HG02870 (cell line): Measurements from ENCODE around the gene MSLN.
A peak's percentile ranks its signal among the peaks of the same experiment; 100 is the strongest.

Experiments used
- ATAC-seq: cut with Tn5 transposase; IDR thresholded peaks from one replicate; pipeline ENCODE4 v1.9.1; 2021; ENCODE audit warnings: mild to moderate bottlenecking, moderate library complexity; ENCODE audit not compliant: unreplicated experiment

Gene MSLN

DNA sequence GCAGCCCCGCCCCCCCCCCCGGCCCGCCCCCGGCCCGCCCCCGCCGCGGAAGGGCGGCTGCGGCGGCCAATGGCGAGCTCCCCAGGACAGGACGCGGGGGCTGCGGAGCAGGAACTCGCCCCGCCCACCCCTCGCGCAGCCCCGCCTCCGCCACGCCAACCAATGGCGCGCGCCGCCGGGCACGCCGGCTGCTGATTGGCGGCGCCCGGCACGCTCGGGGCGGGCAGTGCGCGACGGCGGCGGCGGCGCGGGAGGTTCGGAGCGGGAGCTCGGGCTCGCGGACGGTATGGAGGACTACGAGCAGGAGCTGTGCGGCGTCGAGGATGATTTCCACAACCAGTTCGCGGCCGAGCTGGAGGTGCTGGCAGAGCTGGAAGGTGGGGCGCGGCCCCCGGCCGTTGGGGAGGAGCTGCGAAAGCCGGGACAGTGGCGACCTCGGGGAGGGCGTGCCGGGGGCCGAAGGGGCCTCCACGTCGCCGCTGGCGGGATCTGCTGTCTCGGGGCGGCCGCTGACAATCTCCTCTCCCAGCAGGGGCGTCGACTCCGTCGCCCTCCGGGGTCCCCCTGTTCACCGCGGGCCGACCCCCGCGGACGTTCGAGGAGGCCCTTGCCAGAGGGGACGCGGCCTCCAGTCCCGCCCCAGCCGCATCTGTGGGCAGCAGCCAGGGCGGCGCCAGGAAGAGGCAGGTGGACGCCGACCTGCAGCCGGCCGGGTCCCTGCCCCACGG, 28.0 kb downstream of the MSLN start, which contains the start of gene CHTF18:
TSS of gene CHTF18 (plus strand) at position 222 of the 728 bp plus-strand sequence. CDS start at position 287, 65 bp downstream.
- peak; percentile 69 for ATAC-seq

GRCh38 chr16:789191-789850, 28.8 kb downstream of the MSLN start:
- no peak for ATAC-seq

GRCh38 chr16:790086-790485, 29.6 kb downstream of the MSLN start:
- no peak for ATAC-seq

GRCh38 chr16:791131-791530, 30.6 kb downstream of the MSLN start:
- ATAC-seq: no peak

DNA sequence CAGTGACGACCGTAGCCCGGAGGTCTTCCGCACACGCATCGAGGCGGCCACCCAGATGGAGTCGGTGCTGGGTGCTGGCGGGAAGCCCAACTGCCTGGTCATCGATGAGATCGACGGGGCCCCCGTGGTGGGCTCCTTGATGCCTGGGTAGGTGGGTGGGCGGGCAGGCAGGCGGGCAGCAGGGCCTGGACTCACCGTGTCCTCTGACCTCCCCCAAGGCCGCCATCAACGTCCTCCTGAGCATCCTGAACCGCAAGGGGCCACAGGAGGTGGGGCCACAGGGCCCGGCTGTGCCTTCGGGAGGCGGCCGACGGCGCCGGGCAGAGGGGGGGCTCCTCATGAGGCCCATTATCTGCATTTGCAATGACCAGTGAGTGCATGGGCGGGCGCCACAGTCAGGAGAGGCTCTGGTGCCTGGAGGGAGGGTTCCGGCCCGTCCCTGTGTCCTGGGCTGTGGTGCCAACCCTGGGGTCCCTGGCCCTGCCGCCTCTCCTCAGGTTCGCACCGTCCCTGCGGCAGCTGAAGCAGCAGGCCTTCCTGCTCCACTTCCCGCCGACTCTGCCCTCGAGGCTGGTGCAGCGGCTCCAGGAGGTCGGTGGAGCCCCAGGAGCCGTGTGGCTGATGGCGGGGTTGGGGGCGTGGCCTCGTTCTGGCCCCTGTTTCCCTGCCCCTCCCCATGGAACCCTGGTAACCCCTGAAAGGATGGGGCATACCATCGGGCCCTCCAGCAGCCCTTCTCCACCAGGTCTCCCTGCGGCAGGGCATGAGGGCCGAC, 31.9 kb downstream of the MSLN start:
- no peak for ATAC-seq

- ATAC-seq: no peak
These were observed 32.9 kb downstream of the MSLN start for GRCh38 chr16:793414-793813.

- ATAC-seq: no peak
These were observed 33.7 kb downstream of the MSLN start for GRCh38 chr16:794091-794822.

DNA sequence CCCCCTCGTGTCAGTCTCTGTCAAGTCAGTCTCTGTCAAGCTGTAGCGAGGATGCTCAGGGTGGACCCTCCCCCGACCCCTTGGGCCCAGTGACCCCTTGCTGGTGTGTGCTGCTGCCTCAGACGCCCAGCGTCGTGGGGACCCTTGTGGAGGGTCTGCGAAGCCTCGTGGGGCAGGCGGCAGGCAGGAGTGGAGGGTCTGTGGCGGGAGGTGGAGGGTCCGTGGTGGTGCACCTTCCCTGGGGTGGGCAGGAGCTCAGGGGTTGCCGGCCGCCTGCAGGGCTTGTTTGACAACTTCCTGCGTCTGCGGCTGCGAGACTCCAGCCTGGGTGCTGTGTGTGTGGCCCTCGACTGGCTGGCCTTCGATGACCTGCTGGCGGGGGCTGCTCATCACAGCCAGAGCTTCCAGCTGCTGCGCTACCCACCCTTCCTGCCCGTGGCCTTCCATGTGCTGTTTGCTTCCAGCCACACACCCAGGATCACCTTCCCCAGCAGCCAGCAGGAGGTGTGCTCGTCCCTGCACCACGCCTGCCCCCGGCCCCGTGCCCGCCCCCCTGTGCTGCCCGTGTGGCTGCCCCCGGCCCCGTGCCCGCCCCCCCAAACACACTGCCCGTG, 34.4 kb downstream of the MSLN start:
- ATAC-seq: no peak

GRCh38 chr16:795580-796229, 35.2 kb downstream of the MSLN start:
- ATAC-seq: no peak

- ATAC-seq: no peak
These were observed 36.0 kb downstream of the MSLN start for GRCh38 chr16:796296-797119.

DNA sequence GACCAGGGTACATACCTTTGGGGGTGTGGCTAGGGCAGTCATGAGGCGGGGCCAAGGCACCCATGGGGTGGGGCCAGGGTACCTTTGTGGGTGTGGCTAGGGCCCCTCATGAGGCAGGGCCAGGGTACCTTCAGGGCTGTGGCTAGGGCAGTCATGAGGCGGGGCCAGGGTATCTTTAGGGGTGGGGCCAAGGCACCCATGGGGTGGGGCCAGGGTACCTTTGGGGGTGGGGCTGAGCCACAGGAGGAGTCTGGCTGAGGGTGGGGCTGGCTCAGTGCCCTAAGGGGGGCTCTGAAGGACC, 36.5 kb downstream of the MSLN start:
- ATAC-seq: no peak

DNA sequence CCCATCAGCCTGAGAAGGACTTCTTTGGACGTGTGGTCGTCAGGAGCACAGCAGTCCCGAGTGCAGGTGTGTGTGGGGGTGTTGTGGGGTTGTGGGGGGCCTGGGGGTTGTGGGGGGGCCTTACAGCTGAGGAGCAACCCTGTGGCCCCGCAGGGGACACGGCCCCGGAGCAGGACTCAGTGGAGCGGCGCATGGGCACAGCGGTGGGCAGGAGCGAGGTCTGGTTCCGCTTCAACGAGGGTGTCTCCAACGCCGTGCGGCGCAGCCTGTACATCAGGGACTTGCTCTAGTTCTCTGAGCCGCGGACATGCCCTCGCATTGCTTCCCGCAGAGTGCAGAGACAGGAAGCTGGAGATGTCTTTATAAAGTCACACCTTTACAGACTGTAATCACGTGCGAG, 37.2 kb downstream of the MSLN start:
- ATAC-seq: no peak

- no peak for ATAC-seq
These were observed 38.1 kb downstream of the MSLN start for GRCh38 chr16:798666-799065.

DNA sequence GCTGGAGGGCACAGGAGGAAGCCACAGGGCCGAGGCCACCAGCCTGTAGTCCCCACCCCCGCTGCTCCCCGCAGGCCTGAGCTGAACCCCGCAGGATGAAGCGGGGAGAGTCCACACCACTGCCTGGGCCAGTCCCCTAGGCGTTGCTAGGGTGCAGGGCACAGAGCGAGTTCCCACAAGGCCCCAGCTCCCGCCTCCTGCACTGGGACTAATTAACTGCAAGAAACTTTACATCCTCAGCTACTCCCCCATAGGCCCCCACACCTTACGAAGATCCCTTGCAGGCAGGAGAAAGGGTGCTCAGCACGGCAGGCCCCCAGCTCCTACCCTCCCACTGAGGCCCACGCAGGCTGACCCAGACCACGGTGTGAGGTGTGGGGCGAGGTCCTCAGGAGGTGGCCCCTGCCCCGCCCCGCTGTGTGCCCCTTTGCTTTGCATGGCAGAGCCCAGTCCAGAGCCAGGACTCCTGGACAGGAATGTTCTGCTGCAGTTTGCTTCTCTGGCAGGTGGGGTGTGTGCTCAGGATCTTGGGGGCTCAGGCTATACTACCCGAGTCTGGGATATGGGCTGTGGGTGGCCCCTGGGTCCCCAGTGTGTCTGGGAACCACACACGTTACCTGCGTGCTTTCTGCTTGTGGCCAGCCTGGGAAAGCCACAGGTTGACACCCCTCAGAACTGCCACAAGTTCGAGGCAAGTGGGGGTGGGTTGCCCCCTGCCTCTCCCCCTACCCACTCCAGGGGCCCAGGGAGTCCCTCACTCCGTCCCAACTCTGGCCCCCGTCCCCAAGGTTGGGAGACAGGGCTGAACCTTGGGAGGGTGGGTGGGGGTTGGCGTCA, 38.8 kb downstream of the MSLN start:
- ATAC-seq: no peak

DNA sequence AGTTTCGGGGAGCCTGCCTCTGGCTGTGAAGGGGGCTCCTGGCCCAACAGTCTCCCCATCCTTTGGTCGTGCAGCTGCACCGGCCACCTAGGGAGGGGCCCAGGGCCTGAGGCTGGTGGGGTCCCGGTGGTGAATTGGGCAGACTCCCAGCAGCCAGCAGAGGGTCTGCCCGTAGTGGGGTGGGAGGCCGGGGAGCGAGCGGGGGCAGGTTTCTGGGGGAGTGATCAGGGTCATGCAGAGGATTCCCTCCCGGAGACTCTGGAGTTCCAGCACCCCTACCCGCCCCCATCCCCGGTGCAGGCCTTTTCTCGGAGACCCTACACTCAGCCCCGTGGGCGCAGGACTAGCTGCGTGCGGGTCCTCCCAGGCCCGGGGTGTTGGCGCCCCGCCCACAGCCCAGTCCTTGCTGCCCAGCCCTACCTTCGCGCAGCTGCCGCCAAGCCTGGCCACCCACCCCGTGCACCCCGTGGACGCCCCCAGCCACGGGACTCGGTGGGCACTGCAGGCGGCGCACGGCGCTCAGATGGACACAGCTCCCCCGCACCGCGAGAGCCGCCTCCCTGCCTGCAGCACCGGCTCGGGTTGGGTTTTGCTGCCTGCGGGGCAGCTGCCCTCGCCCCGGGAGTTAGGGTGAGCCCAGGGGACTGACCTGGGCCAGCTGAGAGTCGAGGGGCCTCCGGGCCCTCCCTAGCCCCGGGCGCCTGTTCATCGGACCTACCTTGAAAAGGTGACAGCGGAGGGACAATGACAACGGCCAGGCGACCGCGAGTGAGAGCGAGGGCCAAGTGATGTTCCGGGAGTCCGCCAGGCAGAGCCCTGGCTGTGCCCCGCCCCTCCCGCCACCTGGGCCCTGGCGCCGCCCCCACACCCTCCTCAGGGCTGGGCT, 39.7 kb downstream of the MSLN start, which contains the start of gene GNG13:
TSS of gene GNG13 (minus strand) at position 787 of the 886 bp plus-strand sequence. CDS start 1,657 bp downstream, outside the sequence.
- ATAC-seq: no peak

- no peak for ATAC-seq
These were observed 40.4 kb downstream of the MSLN start for GRCh38 chr16:800834-801511.
